ENCODE data around the gene S1PR5. TPM values are rescaled to one million over a fixed set of nuclear protein-coding genes. Genes with fewer than 3 reads are reported as not detected.

S1PR5 gene
- polyA plus RNA-seq = 0.96 TPM
- long read RNA-seq, donor 1 = 0 reads
- long read RNA-seq, donor 2 = 0 reads
- long read RNA-seq, donor 3 = 0 reads
- long read RNA-seq, donor 4 = 0 reads
- long read RNA-seq, donor 5 = 0 reads
- long read RNA-seq, donor 6 = 0 reads
- long read RNA-seq, donor 7 = 0 reads
- long read RNA-seq, donor 8 = 0 reads
- long read RNA-seq, donor 9 = 0 reads
- long read RNA-seq, donor 10, partial matches to known transcripts = 0 of 1 reads
- long read RNA-seq, donor 10, other reads (novel, unspliced or antisense) = 0 of 1 reads
- long read RNA-seq, donor 11 = 0 reads

DNA sequence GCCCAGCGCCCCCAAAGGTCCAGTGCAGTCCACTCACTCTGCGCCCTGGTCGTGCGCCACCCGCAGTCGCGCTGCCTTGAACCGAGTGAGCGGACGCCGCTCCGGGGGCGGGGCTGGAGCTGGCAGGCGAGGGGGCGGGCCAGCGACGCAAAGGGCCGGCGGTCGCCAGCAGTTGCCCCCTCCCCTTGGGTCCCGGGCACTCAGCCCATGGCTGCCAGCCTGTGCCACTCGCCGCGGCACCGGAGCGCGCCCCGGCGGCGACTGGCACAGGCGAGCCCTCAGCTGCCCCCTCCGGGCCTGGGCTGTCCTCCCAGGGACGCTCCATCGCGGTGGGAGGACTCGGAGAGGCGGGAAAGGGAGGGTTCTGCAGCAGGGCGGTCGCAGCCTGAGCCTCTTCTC is at the start of gene S1PR5:
S1PR5 (minus strand) TSS at position 87 of the 399 bp plus-strand sequence. CDS start 2,436 bp downstream, outside the sequence.
- no peak for DNase-seq
- H3K27me3 ChIP-seq (ENCODE audit: control insufficient read depth, insufficient read depth, low read length) = peaks cover 91% of the 10 kb centered on the region

DNA sequence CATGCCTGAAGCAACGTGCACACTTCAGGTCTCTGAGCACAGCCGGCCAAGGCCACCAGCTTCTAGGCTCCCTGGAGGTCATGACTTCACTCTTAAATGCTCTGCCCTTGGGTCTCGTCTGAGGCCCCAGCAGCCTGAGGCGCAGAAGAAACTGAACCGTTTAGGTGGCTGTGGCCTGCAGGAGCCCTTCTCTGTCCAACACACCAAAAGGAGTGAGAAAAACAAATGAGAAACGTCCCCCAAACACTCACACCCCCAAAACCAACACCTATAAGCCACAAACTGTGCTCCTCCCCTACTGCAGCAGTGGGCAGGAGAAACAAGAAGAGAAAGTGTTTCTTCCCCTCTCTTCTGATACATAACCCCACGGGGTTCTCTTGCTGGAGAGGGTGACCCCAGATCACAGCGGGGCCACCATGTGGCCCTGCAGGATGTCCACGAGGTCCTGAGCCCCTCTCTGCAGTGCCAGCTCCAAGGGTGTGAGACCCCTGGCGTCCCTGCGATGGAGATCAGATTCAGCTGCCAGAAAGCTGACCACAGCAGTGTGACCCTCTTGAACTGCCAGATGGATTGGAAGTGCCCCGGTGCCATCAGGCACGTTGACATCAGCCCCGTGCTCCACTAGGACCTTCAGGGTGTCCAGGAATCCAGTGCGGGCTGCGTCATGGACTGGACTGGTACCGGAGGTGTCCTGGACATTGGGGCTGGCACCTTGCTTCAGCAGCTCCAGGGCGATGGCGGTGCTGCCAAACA is 49.6 kb upstream of the S1PR5 start:
- no CpG with 5 or more reads among the region's 19 CpGs for WGBS (ENCODE audit: insufficient coverage, low lambda C conversion rate)
- H3K4me1 ChIP-seq (ENCODE audit: control insufficient read depth, insufficient read depth, low read length) = peaks cover 31% of the 10 kb centered on the region
- H3K27me3 ChIP-seq (ENCODE audit: control insufficient read depth, insufficient read depth, low read length) = no peaks in the 10 kb centered on the region
- no peaks in the 10 kb centered on the region for H3K9me3 ChIP-seq (ENCODE audit: control insufficient read depth, low read depth, low read length)
- no peak for DNase-seq
- peak overlapping the region; percentile 92 for H3K4me3 ChIP-seq (ENCODE audit: low read length)
- H3K27ac ChIP-seq (ENCODE audit: low read length) = peak overlapping the region; percentile 79
- H3K36me3 ChIP-seq (ENCODE audit: control insufficient read depth, insufficient read depth, low read length) = peaks cover 6% of the 10 kb centered on the region

More for the DNA sequence above, at the start of gene S1PR5:
- peaks cover 5% of the 10 kb centered on the region for H3K9me3 ChIP-seq (ENCODE audit: control insufficient read depth, low read depth, low read length)
- H3K4me1 ChIP-seq (ENCODE audit: control insufficient read depth, insufficient read depth, low read length) = peaks cover 5% of the 10 kb centered on the region
- no peak within 1 kb of the TSS for H3K27ac ChIP-seq (ENCODE audit: low read length)
- no CpG with 5 or more reads among the region's 39 CpGs for WGBS (ENCODE audit: insufficient coverage, low lambda C conversion rate)
- H3K4me3 ChIP-seq (ENCODE audit: low read length) = peak within 1 kb of the TSS; percentile 10
- H3K36me3 ChIP-seq (ENCODE audit: control insufficient read depth, insufficient read depth, low read length) = no peaks in the 10 kb centered on the region

GRCh38 chr19:10566408-10566657 is 49.1 kb upstream of the S1PR5 start:
- Histone ChIP-seq H3K9me3 (ENCODE audit: control insufficient read depth, low read depth, low read length) (no peaks in the 10 kb centered on the region), H3K27me3 (ENCODE audit: control insufficient read depth, insufficient read depth, low read length) (no peaks in the 10 kb centered on the region), H3K4me3 (ENCODE audit: low read length) (peak overlapping the region; percentile 92), H3K4me1 (ENCODE audit: control insufficient read depth, insufficient read depth, low read length) (peaks cover 31% of the 10 kb centered on the region), H3K36me3 (ENCODE audit: control insufficient read depth, insufficient read depth, low read length) (peaks cover 7% of the 10 kb centered on the region), H3K27ac (ENCODE audit: low read length) (peak overlapping the region; percentile 79)
- WGBS (ENCODE audit: insufficient coverage, low lambda C conversion rate) = 11% methylated on average over 1 of the region's 4 CpGs
- DNase-seq = no peak

GRCh38 chr19:10565567-10566407 is 48.5 kb upstream of the S1PR5 start, which contains the start of gene KRI1:
TSS of gene KRI1 (minus strand) at chr19:10566010. CDS start at chr19:10565999, 11 bp downstream.
- H3K4me1 ChIP-seq (ENCODE audit: control insufficient read depth, insufficient read depth, low read length) = peaks cover 31% of the 10 kb centered on the region
- H3K4me3 ChIP-seq (ENCODE audit: low read length) = peak within 1 kb of the TSS; percentile 92
- no CpG with 5 or more reads among the region's 94 CpGs for WGBS (ENCODE audit: insufficient coverage, low lambda C conversion rate)
- H3K36me3 ChIP-seq (ENCODE audit: control insufficient read depth, insufficient read depth, low read length) = peaks cover 12% of the 10 kb centered on the region
- peak; percentile 98 for DNase-seq
- H3K27ac ChIP-seq (ENCODE audit: low read length) = peak within 1 kb of the TSS; percentile 79
- H3K9me3 ChIP-seq (ENCODE audit: control insufficient read depth, low read depth, low read length) = no peaks in the 10 kb centered on the region
- no peaks in the 10 kb centered on the region for H3K27me3 ChIP-seq (ENCODE audit: control insufficient read depth, insufficient read depth, low read length)

GRCh38 chr19:10565028-10565566 is 47.9 kb upstream of the S1PR5 start:
- peak in 1 of 2 donors; percentile 61 for DNase-seq
- 20% methylated on average over 1 of the region's 10 CpGs for WGBS (ENCODE audit: insufficient coverage, low lambda C conversion rate)
- H3K27ac ChIP-seq (ENCODE audit: low read length) = peak overlapping the region; percentile 79
- peaks cover 31% of the 10 kb centered on the region for H3K4me1 ChIP-seq (ENCODE audit: control insufficient read depth, insufficient read depth, low read length)
- H3K27me3 ChIP-seq (ENCODE audit: control insufficient read depth, insufficient read depth, low read length) = no peaks in the 10 kb centered on the region
- H3K36me3 ChIP-seq (ENCODE audit: control insufficient read depth, insufficient read depth, low read length) = peaks cover 18% of the 10 kb centered on the region
- H3K4me3 ChIP-seq (ENCODE audit: low read length) = peak overlapping the region; percentile 92
- no peaks in the 10 kb centered on the region for H3K9me3 ChIP-seq (ENCODE audit: control insufficient read depth, low read depth, low read length)

- Histone ChIP-seq H3K36me3 (ENCODE audit: control insufficient read depth, insufficient read depth, low read length) (peaks cover 39% of the 10 kb centered on the region), H3K27ac (ENCODE audit: low read length) (no peak overlapping the region), H3K9me3 (ENCODE audit: control insufficient read depth, low read depth, low read length) (no peaks in the 10 kb centered on the region), H3K27me3 (ENCODE audit: control insufficient read depth, insufficient read depth, low read length) (no peaks in the 10 kb centered on the region), H3K4me1 (ENCODE audit: control insufficient read depth, insufficient read depth, low read length) (peaks cover 18% of the 10 kb centered on the region), H3K4me3 (ENCODE audit: low read length) (no peak overlapping the region)
- WGBS (ENCODE audit: insufficient coverage, low lambda C conversion rate) = no CpG with 5 or more reads among the region's 5 CpGs
- no peak for DNase-seq
These were observed 45.4 kb upstream of the S1PR5 start for GRCh38 chr19:10562609-10563008.

- peaks cover 59% of the 10 kb centered on the region for H3K36me3 ChIP-seq (ENCODE audit: control insufficient read depth, insufficient read depth, low read length)
- WGBS (ENCODE audit: insufficient coverage, low lambda C conversion rate) = 80% methylated on average over 1 of the region's 7 CpGs
- peaks cover 4% of the 10 kb centered on the region for H3K4me1 ChIP-seq (ENCODE audit: control insufficient read depth, insufficient read depth, low read length)
- no peaks in the 10 kb centered on the region for H3K27me3 ChIP-seq (ENCODE audit: control insufficient read depth, insufficient read depth, low read length)
- H3K9me3 ChIP-seq (ENCODE audit: control insufficient read depth, low read depth, low read length) = no peaks in the 10 kb centered on the region
- H3K4me3 ChIP-seq (ENCODE audit: low read length) = no peak overlapping the region
- DNase-seq = peak in 1 of 2 donors; percentile 5
- H3K27ac ChIP-seq (ENCODE audit: low read length) = no peak overlapping the region
These were observed 42.9 kb upstream of the S1PR5 start for GRCh38 chr19:10560154-10560553.

DNA sequence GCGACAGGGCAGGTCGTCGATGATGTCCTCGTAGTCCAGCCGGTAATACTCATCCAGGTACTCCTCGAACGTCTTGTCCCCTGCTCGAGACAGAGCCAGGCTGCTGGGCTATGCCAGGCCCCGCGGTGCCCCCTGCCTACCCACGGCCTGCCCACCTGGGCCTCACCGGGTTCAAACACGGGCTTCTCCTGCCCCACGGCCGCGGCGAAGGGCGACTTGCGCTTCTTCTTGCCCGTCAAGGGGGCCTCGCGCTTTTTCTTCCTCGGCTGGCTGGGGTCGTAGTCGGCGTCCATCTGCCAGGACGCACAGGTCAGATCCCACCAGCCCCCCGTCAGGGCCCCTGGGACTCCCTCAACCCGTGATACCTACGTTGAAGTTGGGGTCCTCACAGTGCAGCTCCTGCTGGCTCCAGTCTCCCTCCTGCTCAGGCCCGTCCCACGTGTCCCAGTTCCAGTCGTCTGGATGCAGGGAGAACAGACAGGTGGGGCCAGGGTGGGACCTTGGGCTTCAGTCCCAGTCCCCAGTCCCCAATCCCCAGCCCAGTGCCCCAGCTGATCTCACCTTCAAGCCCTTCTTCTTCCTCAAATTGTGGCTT is 40.5 kb upstream of the S1PR5 start:
- peaks cover 80% of the 10 kb centered on the region for H3K36me3 ChIP-seq (ENCODE audit: control insufficient read depth, insufficient read depth, low read length)
- no peak for DNase-seq
- H3K9me3 ChIP-seq (ENCODE audit: control insufficient read depth, low read depth, low read length) = no peaks in the 10 kb centered on the region
- no peaks in the 10 kb centered on the region for H3K4me1 ChIP-seq (ENCODE audit: control insufficient read depth, insufficient read depth, low read length)
- no peaks in the 10 kb centered on the region for H3K27me3 ChIP-seq (ENCODE audit: control insufficient read depth, insufficient read depth, low read length)
- no peak overlapping the region for H3K4me3 ChIP-seq (ENCODE audit: low read length)
- H3K27ac ChIP-seq (ENCODE audit: low read length) = no peak overlapping the region
- WGBS (ENCODE audit: insufficient coverage, low lambda C conversion rate) = no CpG with 5 or more reads among the region's 33 CpGs

DNA sequence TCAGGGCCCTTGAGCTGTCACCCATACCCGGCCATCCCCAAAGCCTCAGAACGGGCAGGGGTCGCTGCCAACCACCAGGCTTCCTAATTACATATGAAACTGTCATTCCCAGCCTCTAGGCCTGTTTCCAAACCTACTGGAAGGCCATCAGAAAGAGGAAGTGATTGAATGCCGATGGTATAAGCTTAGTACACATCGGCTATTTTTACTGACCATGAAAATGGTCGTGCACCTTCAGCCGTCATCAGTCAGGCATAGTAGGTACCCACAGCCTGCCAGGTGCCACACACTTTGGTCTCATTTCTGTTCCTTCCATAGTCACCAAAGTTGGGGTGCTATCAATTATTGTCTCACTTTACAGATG is 38.3 kb upstream of the S1PR5 start:
- no peak overlapping the region for H3K4me3 ChIP-seq (ENCODE audit: low read length)
- peaks cover 5% of the 10 kb centered on the region for H3K9me3 ChIP-seq (ENCODE audit: control insufficient read depth, low read depth, low read length)
- no peak overlapping the region for H3K27ac ChIP-seq (ENCODE audit: low read length)
- H3K27me3 ChIP-seq (ENCODE audit: control insufficient read depth, insufficient read depth, low read length) = no peaks in the 10 kb centered on the region
- 83% methylated on average over 2 of the region's 7 CpGs for WGBS (ENCODE audit: insufficient coverage, low lambda C conversion rate)
- H3K4me1 ChIP-seq (ENCODE audit: control insufficient read depth, insufficient read depth, low read length) = no peaks in the 10 kb centered on the region
- no peak for DNase-seq
- peaks cover 86% of the 10 kb centered on the region for H3K36me3 ChIP-seq (ENCODE audit: control insufficient read depth, insufficient read depth, low read length)
